GM06990 (cell line): Measurements from ENCODE around the gene NFATC2IP.
"Not testable (repeated sequence)": the region's sequence is repeated elsewhere in the genome, so short reads cannot be mapped to it uniquely, and the experiment has no call there.

Experiments
- DNase-seq: peaks from one replicate; pipeline ENCODE4 v3.0.0-alpha.2; 2011; ENCODE audit not compliant: insufficient read length; ENCODE audit errors: extremely low read depth
- H3K27me3 ChIP-seq: replicated peaks from 2 replicates; pipeline ENCODE4 v1.6.0; 2011; ENCODE audit warnings: low read length; ENCODE audit not compliant: control insufficient read depth, insufficient read depth
- H3K36me3 ChIP-seq: 2 replicates; pipeline ENCODE4 v1.5.1; 2011; ENCODE audit warnings: low read length; ENCODE audit not compliant: control insufficient read depth, insufficient read depth
- H3K4me3 ChIP-seq: replicated peaks from 2 replicates; pipeline ENCODE4 v1.5.1; 2011; ENCODE audit warnings: low read depth, mild to moderate bottlenecking, control low read depth, low read length
- TF ChIP-seq, protein P1 (sequence below): IDR thresholded peaks from 2 replicates; pipeline ENCODE4 v1.5.1; 2011; ENCODE audit warnings: low read length, control low read depth, mild to moderate bottlenecking, inconsistent platforms; ENCODE audit not compliant: insufficient read depth, poor library complexity, severe bottlenecking

Gene NFATC2IP

GRCh38 chr16:28935346-28935745 is 15.4 kb upstream of the NFATC2IP start:
- no peak for DNase-seq
- TF ChIP-seq, protein P1, sequence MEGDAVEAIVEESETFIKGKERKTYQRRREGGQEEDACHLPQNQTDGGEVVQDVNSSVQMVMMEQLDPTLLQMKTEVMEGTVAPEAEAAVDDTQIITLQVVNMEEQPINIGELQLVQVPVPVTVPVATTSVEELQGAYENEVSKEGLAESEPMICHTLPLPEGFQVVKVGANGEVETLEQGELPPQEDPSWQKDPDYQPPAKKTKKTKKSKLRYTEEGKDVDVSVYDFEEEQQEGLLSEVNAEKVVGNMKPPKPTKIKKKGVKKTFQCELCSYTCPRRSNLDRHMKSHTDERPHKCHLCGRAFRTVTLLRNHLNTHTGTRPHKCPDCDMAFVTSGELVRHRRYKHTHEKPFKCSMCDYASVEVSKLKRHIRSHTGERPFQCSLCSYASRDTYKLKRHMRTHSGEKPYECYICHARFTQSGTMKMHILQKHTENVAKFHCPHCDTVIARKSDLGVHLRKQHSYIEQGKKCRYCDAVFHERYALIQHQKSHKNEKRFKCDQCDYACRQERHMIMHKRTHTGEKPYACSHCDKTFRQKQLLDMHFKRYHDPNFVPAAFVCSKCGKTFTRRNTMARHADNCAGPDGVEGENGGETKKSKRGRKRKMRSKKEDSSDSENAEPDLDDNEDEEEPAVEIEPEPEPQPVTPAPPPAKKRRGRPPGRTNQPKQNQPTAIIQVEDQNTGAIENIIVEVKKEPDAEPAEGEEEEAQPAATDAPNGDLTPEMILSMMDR = no peak
- Histone ChIP-seq H3K4me3 (no peak overlapping the region), H3K36me3 (peaks cover 34% of the 10 kb centered on the region), H3K27me3 (no peaks in the 10 kb centered on the region)

- peaks cover 34% of the 10 kb centered on the region for H3K36me3 ChIP-seq
- no peaks in the 10 kb centered on the region for H3K27me3 ChIP-seq
- peak; percentile 84 for DNase-seq
- no peak overlapping the region for H3K4me3 ChIP-seq
- TF ChIP-seq, protein P1 = no peak
Measured at GRCh38 chr16:28935924-28936783, 14.6 kb upstream of the NFATC2IP start.

GRCh38 chr16:28936784-28937155 is 14.0 kb upstream of the NFATC2IP start:
- no peaks in the 10 kb centered on the region for H3K27me3 ChIP-seq
- no peak overlapping the region for H3K4me3 ChIP-seq
- no peak for DNase-seq
- TF ChIP-seq, protein P1 = no peak
- peaks cover 34% of the 10 kb centered on the region for H3K36me3 ChIP-seq

DNA sequence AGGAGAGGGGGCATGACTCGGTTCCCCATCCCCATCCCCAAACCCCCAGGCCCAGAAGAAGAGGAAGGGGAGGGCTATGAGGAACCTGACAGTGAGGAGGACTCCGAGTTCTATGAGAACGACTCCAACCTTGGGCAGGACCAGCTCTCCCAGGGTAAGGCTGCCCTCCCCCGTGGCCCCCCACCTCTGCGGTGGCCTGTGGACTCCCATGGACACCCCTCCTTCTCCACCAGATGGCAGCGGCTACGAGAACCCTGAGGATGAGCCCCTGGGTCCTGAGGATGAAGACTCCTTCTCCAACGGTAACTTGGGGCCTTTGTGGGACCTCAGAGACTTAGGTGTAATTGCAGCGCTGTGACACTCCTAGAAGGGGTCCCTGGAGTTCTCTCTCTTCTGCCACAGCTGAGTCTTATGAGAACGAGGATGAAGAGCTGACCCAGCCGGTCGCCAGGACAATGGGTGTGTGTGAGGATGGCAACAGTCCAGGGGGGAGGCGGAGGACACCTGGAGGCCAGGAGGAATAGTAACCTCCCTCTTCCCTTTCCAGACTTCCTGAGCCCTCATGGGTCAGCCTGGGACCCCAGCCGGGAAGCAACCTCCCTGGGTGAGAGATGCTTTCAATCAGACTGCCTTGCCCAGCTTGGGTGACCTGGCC is 13.4 kb upstream of the NFATC2IP start:
- Histone ChIP-seq H3K4me3 (no peak overlapping the region), H3K36me3 (peaks cover 34% of the 10 kb centered on the region), H3K27me3 (no peaks in the 10 kb centered on the region)
- no peak for DNase-seq
- TF ChIP-seq, protein P1 = no peak

DNA sequence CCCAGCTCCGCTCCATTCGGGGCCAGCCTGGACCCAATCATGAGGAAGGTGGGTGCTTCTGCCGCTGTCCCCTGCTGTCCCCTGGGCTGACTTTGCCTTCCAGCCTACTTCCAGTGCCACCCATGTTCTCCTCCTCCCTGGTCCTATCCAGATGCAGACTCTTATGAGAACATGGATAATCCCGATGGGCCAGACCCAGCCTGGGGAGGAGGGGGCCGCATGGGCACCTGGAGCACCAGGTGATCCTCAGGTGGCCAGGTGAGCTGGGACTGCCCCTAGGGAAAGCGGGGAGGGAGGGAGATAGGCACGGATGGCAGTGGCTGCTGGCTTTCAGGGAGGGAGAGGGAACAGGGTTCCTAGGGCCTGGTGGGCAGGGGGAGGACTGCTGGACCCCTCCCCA is 12.0 kb upstream of the NFATC2IP start:
- peaks cover 34% of the 10 kb centered on the region for H3K36me3 ChIP-seq
- no peak for DNase-seq
- TF ChIP-seq, protein P1 = no peak

GRCh38 chr16:28939825-28940224 is 10.9 kb upstream of the NFATC2IP start:
- peaks cover 27% of the 10 kb centered on the region for H3K36me3 ChIP-seq
- H3K27me3 ChIP-seq, DNase-seq, H3K4me3 ChIP-seq: not testable (repeated sequence)

More for the DNA sequence above, 12.0 kb upstream of the NFATC2IP start:
- Histone ChIP-seq H3K27me3 (no peaks in the 10 kb centered on the region), H3K4me3 (no peak overlapping the region)
